Smooth muscle cell (in vitro differentiated cells): ENCODE data around the gene IARS1. TPM values are rescaled to one million over a fixed set of nuclear protein-coding genes. Genes with fewer than 3 reads are reported as not detected.

ENCODE experiments used
- DNase-seq: peaks from one replicate; lab custom pipeline; 2025; ENCODE audit not compliant: unreplicated experiment; lab: John Stamatoyannopoulos, UW
- H2AFZ ChIP-seq: fragments of 200-600 bp; sonication (generic); 2 replicates; pipeline ENCODE4 v1.6.0; 2016; ENCODE audit warnings: antibody characterized with exemption, low read depth, mild to moderate bottlenecking
- H3F3A ChIP-seq: fragments of 200-600 bp; sonication (generic); 2 replicates; pipeline ENCODE4 v1.6.0; 2017; ENCODE audit warnings: antibody characterized with exemption, low read depth
- H3K27ac ChIP-seq: fragments of 200-600 bp; sonication (generic); 2 replicates; pipeline ENCODE4 v1.5.1; 2016; ENCODE audit warnings: low read depth, mild to moderate bottlenecking
- H3K27me3 ChIP-seq: fragments of 200-600 bp; sonication (generic); 2 replicates; pipeline ENCODE4 v1.6.1; 2016; ENCODE audit warnings: low read depth, mild to moderate bottlenecking
- H3K36me3 ChIP-seq: fragments of 200-600 bp; sonication (generic); 2 replicates; pipeline ENCODE4 v1.5.1; 2016; ENCODE audit warnings: low read depth
- H3K4me1 ChIP-seq: fragments of 200-600 bp; sonication (generic); 2 replicates; pipeline ENCODE4 v1.5.1; 2016; ENCODE audit warnings: low read depth
- H3K4me2 ChIP-seq: fragments of 200-600 bp; sonication (generic); 2 replicates; pipeline ENCODE4 v1.6.0; 2016; ENCODE audit warnings: mild to moderate bottlenecking
- H3K4me3 ChIP-seq: fragments of 200-600 bp; sonication (generic); 2 replicates; pipeline ENCODE4 v1.5.1; 2016; ENCODE audit warnings: mild to moderate bottlenecking
- H3K79me2 ChIP-seq: fragments of 200-600 bp; sonication (generic); 2 replicates; pipeline ENCODE4 v1.6.0; 2016; ENCODE audit warnings: low read depth, mild to moderate bottlenecking
- H3K9ac ChIP-seq: fragments of 200-600 bp; sonication (generic); 2 replicates; pipeline ENCODE4 v1.6.0; 2016; ENCODE audit warnings: low read depth
- H3K9me3 ChIP-seq: fragments of 200-600 bp; sonication (generic); replicated peaks from 2 replicates; pipeline ENCODE4 v1.5.1; 2016; ENCODE audit warnings: low read depth
- H4K20me1 ChIP-seq: fragments of 200-600 bp; sonication (generic); 2 replicates; pipeline ENCODE4 v1.6.0; 2016; ENCODE audit warnings: low read depth
- CTCF ChIP-seq: fragments of 200-600 bp; sonication (generic); IDR thresholded peaks from 2 replicates; pipeline ENCODE4 v1.5.1; 2017; ENCODE audit warnings: borderline replicate concordance, mild to moderate bottlenecking, antibody characterized with exemption; ENCODE audit not compliant: insufficient read depth, poor library complexity, severe bottlenecking
- WGBS: methylation state at CpG from one replicate; pipeline ENCODE4 v1.1.7; 2016; ENCODE audit warnings: low lambda C conversion rate; 5-methylcytosine and 5-hydroxymethylcytosine counted together
- polyA plus RNA-seq: library from polyadenylated mRNA; unstranded; fragments of >200 nt; fragmentation: Nextera tagmentation; extraction: Ambion mirVana; gene quantifications from 2 replicates; pipeline ENCODE4 v1.2.1, GENCODE V29; 2016
- total RNA-seq: library from RNA; depleted of rRNA; stranded (reverse); fragments of >200 nt; gene quantifications from 2 replicates; pipeline ENCODE4 v1.2.3, GENCODE V29; 2014

Gene IARS1
- total and polyA plus RNA-seq, 2 experiments from 2014 or later: 93.0 to 150 TPM

DNA sequence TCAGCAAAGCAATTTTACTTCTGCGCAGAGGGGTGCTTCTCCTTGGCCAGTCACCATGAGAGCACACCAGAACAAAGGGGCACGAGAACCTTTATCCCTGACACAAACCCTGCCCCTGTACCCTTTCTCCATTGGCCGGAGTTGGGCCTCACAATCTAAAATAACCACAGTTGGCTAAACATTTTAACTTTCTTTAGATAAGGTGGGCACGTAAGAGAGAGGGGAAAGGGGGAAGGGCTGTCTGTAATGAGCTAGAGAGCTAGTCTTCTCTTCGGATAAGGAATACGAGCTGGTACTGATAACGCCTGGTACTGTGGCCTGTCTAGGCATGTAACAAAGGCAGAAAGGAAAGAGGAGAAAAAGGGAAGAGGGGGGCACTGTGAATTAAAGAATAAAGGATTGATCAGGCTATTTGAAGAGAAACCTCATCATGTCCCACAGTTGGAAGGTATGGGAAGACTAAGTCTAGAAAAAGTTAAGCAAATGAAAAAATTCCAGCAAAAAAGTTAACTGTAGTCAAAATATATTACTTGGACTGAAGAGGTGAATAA, 1.8 kb upstream of the IARS1 start:
- H4K20me1 ChIP-seq: peaks cover 15% of the 10 kb centered on the region
- H3F3A ChIP-seq: peaks cover 28% of the 10 kb centered on the region
- H3K36me3 ChIP-seq: peaks cover 24% of the 10 kb centered on the region
- peak overlapping the region; percentile 78 for H2AFZ ChIP-seq
- 27% methylated on average over 7 of the region's 7 CpGs for WGBS
- H3K4me3 ChIP-seq: no peak overlapping the region
- peaks cover 31% of the 10 kb centered on the region for H3K79me2 ChIP-seq
- H3K27ac ChIP-seq: peak overlapping the region; percentile 92
- no peak for DNase-seq
- TF ChIP-seq CTCF: no peak
- peak overlapping the region; percentile 88 for H3K4me2 ChIP-seq
- H3K4me1 ChIP-seq: peaks cover 17% of the 10 kb centered on the region
- H3K27me3 ChIP-seq: no peaks in the 10 kb centered on the region
- H3K9me3 ChIP-seq: no peaks in the 10 kb centered on the region
- peak overlapping the region; percentile 20 for H3K9ac ChIP-seq

GRCh38 chr9:92294297-92294676, 790 bp upstream of the IARS1 start:
- WGBS: 27% methylated on average over 13 of the region's 13 CpGs
- peaks cover 28% of the 10 kb centered on the region for H3F3A ChIP-seq
- DNase-seq: no peak

DNA sequence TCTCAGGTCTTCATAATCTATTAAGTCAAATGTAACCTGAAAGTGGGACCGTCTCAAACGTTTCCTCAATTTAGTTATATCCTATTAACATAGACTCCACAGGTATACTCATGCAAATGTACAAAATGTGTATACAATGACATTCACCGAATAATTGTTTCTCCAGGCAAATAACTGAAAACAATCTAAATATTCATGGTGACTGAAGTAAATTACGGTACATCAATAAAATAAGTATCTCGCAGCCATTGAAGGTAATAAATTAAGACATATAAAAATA, 482 bp downstream of the IARS1 start:
- peaks cover 25% of the 10 kb centered on the region for H3F3A ChIP-seq
- peak overlapping the region; percentile 91 for H3K4me3 ChIP-seq
- no peaks in the 10 kb centered on the region for H3K9me3 ChIP-seq
- H3K27ac ChIP-seq: peak overlapping the region; percentile 92
- peak overlapping the region; percentile 95 for H3K9ac ChIP-seq
- peaks cover 54% of the 10 kb centered on the region for H3K79me2 ChIP-seq
- peaks cover 17% of the 10 kb centered on the region for H3K4me1 ChIP-seq
- peak overlapping the region; percentile 88 for H2AFZ ChIP-seq
- DNase-seq: no peak
- H4K20me1 ChIP-seq: peaks cover 25% of the 10 kb centered on the region
- peaks cover 12% of the 10 kb centered on the region for H3K36me3 ChIP-seq
- no peaks in the 10 kb centered on the region for H3K27me3 ChIP-seq
- no peak for TF ChIP-seq CTCF
- 2% methylated on average over 5 of the region's 5 CpGs for WGBS
- H3K4me2 ChIP-seq: peak overlapping the region; percentile 100

More at GRCh38 chr9:92294297-92294676, 790 bp upstream of the IARS1 start:
- Histone ChIP-seq H2AFZ (peak overlapping the region; percentile 65), H3K36me3 (peaks cover 15% of the 10 kb centered on the region), H4K20me1 (peaks cover 19% of the 10 kb centered on the region), H3K9me3 (no peaks in the 10 kb centered on the region), H3K4me1 (peaks cover 17% of the 10 kb centered on the region), H3K4me3 (peak overlapping the region; percentile 91), H3K79me2 (peaks cover 42% of the 10 kb centered on the region), H3K27me3 (no peaks in the 10 kb centered on the region), H3K9ac (peak overlapping the region; percentile 57), H3K27ac (peak overlapping the region; percentile 92), H3K4me2 (peak overlapping the region; percentile 88)
- TF ChIP-seq CTCF: no peak

DNA sequence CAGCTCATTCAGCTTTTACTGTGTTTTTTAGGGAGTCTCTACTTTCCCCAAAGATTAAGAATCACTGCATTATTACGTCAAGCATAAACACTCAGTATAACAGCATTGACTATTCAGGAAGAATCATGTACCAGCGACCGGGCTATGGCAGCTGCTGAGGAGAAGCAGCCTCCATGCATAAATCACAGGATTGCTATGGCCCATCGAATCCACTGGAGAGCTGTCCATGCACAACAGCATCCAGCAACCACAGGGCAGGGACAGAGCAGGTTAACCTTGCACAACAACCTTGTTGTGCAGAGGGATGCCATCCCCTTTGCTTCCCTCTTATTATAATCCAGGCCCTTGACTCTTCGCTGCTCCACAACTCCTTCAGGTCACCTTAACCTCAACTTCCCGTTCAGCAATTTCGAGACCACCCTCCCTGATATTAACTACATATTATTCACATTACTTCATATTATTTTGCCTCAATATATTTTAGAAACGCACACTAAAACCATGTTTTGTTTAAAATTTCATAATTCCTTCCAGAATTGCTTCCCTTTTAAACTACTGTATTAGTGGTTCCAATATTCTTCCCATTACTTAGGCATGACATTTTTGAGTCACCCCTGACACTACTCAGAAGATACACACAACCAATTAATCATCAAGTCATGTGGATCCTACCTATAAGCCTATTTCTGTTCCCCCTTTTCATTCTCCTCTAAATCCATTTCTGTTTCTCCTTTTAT, 991 bp downstream of the IARS1 start:
- peak overlapping the region; percentile 92 for H3K27ac ChIP-seq
- H3K36me3 ChIP-seq: peaks cover 6% of the 10 kb centered on the region
- no peaks in the 10 kb centered on the region for H3K27me3 ChIP-seq
- 39% methylated on average over 8 of the region's 8 CpGs for WGBS
- peaks cover 25% of the 10 kb centered on the region for H4K20me1 ChIP-seq
- peaks cover 17% of the 10 kb centered on the region for H3K4me1 ChIP-seq
- DNase-seq: no peak
- TF ChIP-seq CTCF: no peak
- H3K79me2 ChIP-seq: peaks cover 59% of the 10 kb centered on the region
- no peaks in the 10 kb centered on the region for H3K9me3 ChIP-seq
- H3K4me3 ChIP-seq: peak overlapping the region; percentile 91
- H3F3A ChIP-seq: peaks cover 22% of the 10 kb centered on the region
- peak overlapping the region; percentile 95 for H3K9ac ChIP-seq
- H3K4me2 ChIP-seq: peak overlapping the region; percentile 100
- H2AFZ ChIP-seq: peak overlapping the region; percentile 88
